HepG2 (cell line): Measurements from ENCODE around the gene HOXC9. TPM values are rescaled to one million over a fixed set of nuclear protein-coding genes. Genes with fewer than 3 reads are reported as not detected.

Experiments
- GATAD2A ChIP-seq: IDR thresholded peaks from 2 replicates; pipeline ENCODE4 v1.6.1; 2016
- HOXA7 ChIP-seq: sonication (generic); formaldehyde crosslinking; IDR thresholded peaks from 2 replicates; pipeline ENCODE4 v1.8.1; 2022; ENCODE audit warnings: mild to moderate bottlenecking, missing genetic modification reagents, moderate library complexity
- NFE2L2 ChIP-seq: fragments of 150-350 bp; IDR thresholded peaks from 2 replicates; pipeline ENCODE4 v1.6.1; 2014; ENCODE audit warnings: low read length
- ZNF253 ChIP-seq: sonication (generic); formaldehyde crosslinking; IDR thresholded peaks from 2 replicates; pipeline ENCODE4 v1.8.0; 2022; ENCODE audit warnings: mild to moderate bottlenecking, missing genetic modification reagents, borderline replicate concordance
- ZNF7 ChIP-seq: IDR thresholded peaks from 2 replicates; pipeline ENCODE4 v1.6.1; 2016; ENCODE audit warnings: missing biosample characterization, missing genetic modification reagents
- polyA plus RNA-seq, 8 experiments: library from polyadenylated mRNA; depleted of rRNA in 3 of 8; stranded (reverse) in 7 of 8; unstranded in 1 of 8; fragments of >200 nt; fragmentation: Illumina TruSeq in 4 of 8; extraction: Trizol in 4 of 8; gene quantifications; 2 replicates each; pipeline versions ENCODE4 v1.2.1 to v1.2.3, GENCODE V29; 2011 to 2016; ENCODE audit warnings: low read depth in 4 of 8, missing spikeins in 1 of 8, mixed read lengths in 1 of 8; ENCODE audit not compliant: insufficient read depth in 1 of 8
- total RNA-seq, 5 experiments: library from RNA; depleted of rRNA; stranded (reverse); fragments of >200 nt; fragmentation: Illumina TruSeq; extraction: Trizol; gene quantifications; 2 replicates each; pipeline ENCODE4 v1.2.3, GENCODE V29; 2016; ENCODE audit warnings: low read depth in 1 of 5
- TF ChIP-seq, protein P1 (sequence below): sonication (generic); formaldehyde crosslinking; IDR thresholded peaks from 2 replicates; pipeline ENCODE4 v1.5.0; 2020; ENCODE audit warnings: mild to moderate bottlenecking, missing genetic modification reagents
- TF ChIP-seq, protein P2 (sequence below): sonication (generic); formaldehyde crosslinking; IDR thresholded peaks from 2 replicates; pipeline ENCODE4 v1.4.0; 2020; ENCODE audit warnings: mild to moderate bottlenecking, missing genetic modification reagents, borderline replicate concordance

Gene HOXC9
- total and polyA plus RNA-seq, 2 of the 13 experiments (the other 11 are each of a cell fraction or from before 2014, with no cell fraction given), result 0.11 to 1.1 TPM

GRCh38 chr12:54048406-54049093, 48.6 kb downstream of the HOXC9 start (continued):
- TF ChIP-seq, protein P1, sequence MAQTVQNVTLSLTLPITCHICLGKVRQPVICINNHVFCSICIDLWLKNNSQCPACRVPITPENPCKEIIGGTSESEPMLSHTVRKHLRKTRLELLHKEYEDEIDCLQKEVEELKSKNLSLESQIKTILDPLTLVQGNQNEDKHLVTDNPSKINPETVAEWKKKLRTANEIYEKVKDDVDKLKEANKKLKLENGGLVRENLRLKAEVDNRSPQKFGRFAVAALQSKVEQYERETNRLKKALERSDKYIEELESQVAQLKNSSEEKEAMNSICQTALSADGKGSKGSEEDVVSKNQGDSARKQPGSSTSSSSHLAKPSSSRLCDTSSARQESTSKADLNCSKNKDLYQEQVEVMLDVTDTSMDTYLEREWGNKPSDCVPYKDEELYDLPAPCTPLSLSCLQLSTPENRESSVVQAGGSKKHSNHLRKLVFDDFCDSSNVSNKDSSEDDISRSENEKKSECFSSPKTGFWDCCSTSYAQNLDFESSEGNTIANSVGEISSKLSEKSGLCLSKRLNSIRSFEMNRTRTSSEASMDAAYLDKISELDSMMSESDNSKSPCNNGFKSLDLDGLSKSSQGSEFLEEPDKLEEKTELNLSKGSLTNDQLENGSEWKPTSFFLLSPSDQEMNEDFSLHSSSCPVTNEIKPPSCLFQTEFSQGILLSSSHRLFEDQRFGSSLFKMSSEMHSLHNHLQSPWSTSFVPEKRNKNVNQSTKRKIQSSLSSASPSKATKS (CRISPR knock-in tag), result no peak
- TF ChIP-seq ZNF253 (CRISPR knock-in tag) (no peak), ZNF7 (no peak), NFE2L2 (no peak), HOXA7 (CRISPR knock-in tag) (no peak), GATAD2A (CRISPR knock-in tag) (no peak)
- TF ChIP-seq, protein P2, sequence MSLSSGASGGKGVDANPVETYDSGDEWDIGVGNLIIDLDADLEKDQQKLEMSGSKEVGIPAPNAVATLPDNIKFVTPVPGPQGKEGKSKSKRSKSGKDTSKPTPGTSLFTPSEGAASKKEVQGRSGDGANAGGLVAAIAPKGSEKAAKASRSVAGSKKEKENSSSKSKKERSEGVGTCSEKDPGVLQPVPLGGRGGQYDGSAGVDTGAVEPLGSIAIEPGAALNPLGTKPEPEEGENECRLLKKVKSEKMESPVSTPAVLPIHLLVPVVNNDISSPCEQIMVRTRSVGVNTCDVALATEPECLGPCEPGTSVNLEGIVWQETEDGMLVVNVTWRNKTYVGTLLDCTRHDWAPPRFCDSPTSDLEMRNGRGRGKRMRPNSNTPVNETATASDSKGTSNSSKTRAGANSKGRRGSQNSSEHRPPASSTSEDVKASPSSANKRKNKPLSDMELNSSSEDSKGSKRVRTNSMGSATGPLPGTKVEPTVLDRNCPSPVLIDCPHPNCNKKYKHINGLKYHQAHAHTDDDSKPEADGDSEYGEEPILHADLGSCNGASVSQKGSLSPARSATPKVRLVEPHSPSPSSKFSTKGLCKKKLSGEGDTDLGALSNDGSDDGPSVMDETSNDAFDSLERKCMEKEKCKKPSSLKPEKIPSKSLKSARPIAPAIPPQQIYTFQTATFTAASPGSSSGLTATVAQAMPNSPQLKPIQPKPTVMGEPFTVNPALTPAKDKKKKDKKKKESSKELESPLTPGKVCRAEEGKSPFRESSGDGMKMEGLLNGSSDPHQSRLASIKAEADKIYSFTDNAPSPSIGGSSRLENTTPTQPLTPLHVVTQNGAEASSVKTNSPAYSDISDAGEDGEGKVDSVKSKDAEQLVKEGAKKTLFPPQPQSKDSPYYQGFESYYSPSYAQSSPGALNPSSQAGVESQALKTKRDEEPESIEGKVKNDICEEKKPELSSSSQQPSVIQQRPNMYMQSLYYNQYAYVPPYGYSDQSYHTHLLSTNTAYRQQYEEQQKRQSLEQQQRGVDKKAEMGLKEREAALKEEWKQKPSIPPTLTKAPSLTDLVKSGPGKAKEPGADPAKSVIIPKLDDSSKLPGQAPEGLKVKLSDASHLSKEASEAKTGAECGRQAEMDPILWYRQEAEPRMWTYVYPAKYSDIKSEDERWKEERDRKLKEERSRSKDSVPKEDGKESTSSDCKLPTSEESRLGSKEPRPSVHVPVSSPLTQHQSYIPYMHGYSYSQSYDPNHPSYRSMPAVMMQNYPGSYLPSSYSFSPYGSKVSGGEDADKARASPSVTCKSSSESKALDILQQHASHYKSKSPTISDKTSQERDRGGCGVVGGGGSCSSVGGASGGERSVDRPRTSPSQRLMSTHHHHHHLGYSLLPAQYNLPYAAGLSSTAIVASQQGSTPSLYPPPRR (CRISPR knock-in tag), result no peak
